Measurements from ENCODE around the gene CCDC192.

GRCh38 chr5:127944125-127944524, 240.9 kb downstream of the CCDC192 start:
- TF ChIP-seq CTCF (conservative IDR thresholded peaks at IDR 0.05 in 1 of 2, IDR thresholded peaks at IDR 0.05 in 1 of 2; ENCODE audit: extremely low read depth in 1 of 2, insufficient read depth in 1 of 2, low read depth in 1 of 2, low read length in 2 of 2) (no peak), EZH2 (IDR thresholded peaks at IDR 0.05; ENCODE audit: borderline replicate concordance, low read length) (no peak)

Data from mammary epithelial cell (primary cell).